PC-9 (cell line): ENCODE results near the gene HIF1A. TPM values are rescaled to one million over a fixed set of nuclear protein-coding genes. Genes with fewer than 3 reads are reported as not detected.

Source experiments
- BruUV-seq: library from RNA; stranded (reverse); fragments of 400-500 nt; replicated peaks from 2 replicates; lab custom pipeline; 2021; lab: Mats Ljungman, UMichigan
- CTCF ChIA-PET: fragments of 300-600 bp; sonication (Branson Sonifier 250); formaldehyde crosslinking; loops from one replicate; lab custom pipeline; 2022; ENCODE audit warnings: antibody characterized with exemption; lab: Charles Lee
- POLR2A ChIA-PET: fragments of 300-600 bp; sonication (Branson Sonifier 250); formaldehyde crosslinking; loops from one replicate; lab custom pipeline; 2022; ENCODE audit warnings: antibody characterized with exemption; ENCODE audit not compliant: unreplicated experiment; lab: Charles Lee
- DNase-seq, 2 experiments: peaks; one replicate each; pipeline versions ENCODE4 v3.0.0 to v3.0.0-alpha.2; 2015 to 2022; ENCODE audit warnings: mixed read lengths in 1 of 2
- H2AFZ ChIP-seq: fragments of 200-600 bp; sonication (generic); 2 replicates; pipeline ENCODE4 v1.8.1; 2017; ENCODE audit warnings: antibody characterized with exemption
- H3F3A ChIP-seq: fragments of 200-600 bp; sonication (generic); 2 replicates; pipeline ENCODE4 v1.8.1; 2017; ENCODE audit warnings: antibody characterized with exemption, mild to moderate bottlenecking, low read depth; ENCODE audit not compliant: insufficient read depth
- H3K27ac ChIP-seq: fragments of 200-600 bp; sonication (generic); 2 replicates; pipeline ENCODE4 v1.6.1; 2016; ENCODE audit warnings: mixed run types
- H3K27me3 ChIP-seq: fragments of 200-600 bp; sonication (generic); 2 replicates; pipeline ENCODE4 v1.6.1; 2016; ENCODE audit warnings: low read depth, mixed run types; ENCODE audit not compliant: insufficient read depth
- H3K36me3 ChIP-seq: fragments of 200-600 bp; sonication (generic); 2 replicates; pipeline ENCODE4 v1.6.1; 2016; ENCODE audit warnings: low read depth, mixed run types
- H3K4me1 ChIP-seq: fragments of 200-600 bp; sonication (generic); replicated peaks from 2 replicates; pipeline ENCODE4 v1.6.1; 2016; ENCODE audit warnings: mixed run types; ENCODE audit not compliant: insufficient read depth
- H3K4me2 ChIP-seq: fragments of 200-600 bp; sonication (generic); 2 replicates; pipeline ENCODE4 v1.6.1; 2017; ENCODE audit warnings: mixed run types
- H3K4me3 ChIP-seq: fragments of 200-600 bp; sonication (generic); 2 replicates; pipeline ENCODE4 v1.6.1; 2016; ENCODE audit warnings: mixed run types
- H3K79me2 ChIP-seq: fragments of 200-600 bp; sonication (generic); 2 replicates; pipeline ENCODE4 v1.6.1; 2017; ENCODE audit warnings: low read depth, mixed run types
- H3K9me2 ChIP-seq: fragments of 200-600 bp; sonication (generic); 2 replicates; pipeline ENCODE4 v1.8.1; 2017; ENCODE audit warnings: mild to moderate bottlenecking; ENCODE audit not compliant: insufficient read depth
- H3K9me3 ChIP-seq: fragments of 200-600 bp; sonication (generic); 2 replicates; pipeline ENCODE4 v1.8.1; 2016; ENCODE audit warnings: low read depth; ENCODE audit not compliant: insufficient read depth
- H4K20me1 ChIP-seq: fragments of 200-600 bp; sonication (generic); 2 replicates; pipeline ENCODE4 v1.8.1; 2017; ENCODE audit not compliant: insufficient read depth
- CTCF ChIP-seq: fragments of 200-600 bp; sonication (generic); conservative IDR thresholded peaks from 2 replicates; pipeline ENCODE4 v1.6.1; 2017; ENCODE audit warnings: mixed run types, antibody characterized with exemption, mild to moderate bottlenecking, moderate library complexity
- EZH2 ChIP-seq: fragments of 200-600 bp; sonication (generic); IDR thresholded peaks from 2 replicates; pipeline ENCODE4 v1.8.0; 2017; ENCODE audit warnings: antibody characterized with exemption, low read depth
- intact Hi-C: fragments of 100-400 bp; cut with micrococcal nuclease; formaldehyde crosslinking; loops from one replicate; pipeline ENCODE4 v1.10.0; 2022; ENCODE audit not compliant: unreplicated experiment
- total RNA-seq: library from RNA; stranded (reverse); gene quantifications from 2 replicates; pipeline ENCODE4 v1.2.3, GENCODE V29; 2021

Gene HIF1A
- total RNA-seq, 1 experiment from 2014 or later = 146 TPM

- ChIA-PET CTCF (interaction anchor here (0.5 kb wide), 1 partner anchor 142 kb away, joined by 3 read pairs; no protein-coding TSS in a partner anchor), POLR2A (no interaction called here)
- Histone ChIP-seq H4K20me1 (no peaks in the 10 kb centered on the region), H3K9me2 (no peaks in the 10 kb centered on the region), H3K9me3 (no peaks in the 10 kb centered on the region), H2AFZ (0 out of 2 replicates have a peak overlapping the region, but pooled peaks have one; percentile 14), H3K4me1 (peaks cover 75% of the 10 kb centered on the region), H3K4me3 (no peak overlapping the region), H3K36me3 (no peaks in the 10 kb centered on the region), H3K4me2 (peak overlapping the region; percentile 46; the same call in 1 of the 2 replicates), H3K27me3 (no peaks in the 10 kb centered on the region), H3K79me2 (no peaks in the 10 kb centered on the region), H3F3A (peaks cover 54% of the 10 kb centered on the region), H3K27ac (peak overlapping the region; percentile 91)
- no peak for DNase-seq
- TF ChIP-seq EZH2 (no peak), CTCF (no peak)
- BruUV-seq = no TSS peak
- intact Hi-C loops = loop anchor here (2.0 kb wide), 1 partner anchor 99 kb away; no protein-coding TSS in a partner anchor
These were observed 31.9 kb upstream of the HIF1A start for GRCh38 chr14:61663312-61663979.

GRCh38 chr14:61668282-61668681, 27.0 kb upstream of the HIF1A start:
- CTCF ChIA-PET = no interaction called here
- peak overlapping the region; percentile 56 for H3K4me2 ChIP-seq

GRCh38 chr14:61670576-61670975, 24.7 kb upstream of the HIF1A start:
- Histone ChIP-seq H3K36me3 (no peaks in the 10 kb centered on the region), H3K4me3 (no peak overlapping the region), H3K4me1 (peaks cover 34% of the 10 kb centered on the region), H3K9me2 (no peaks in the 10 kb centered on the region), H3K9me3 (no peaks in the 10 kb centered on the region), H3K27ac (no peak overlapping the region), H2AFZ (no peak overlapping the region), H3F3A (peaks cover 28% of the 10 kb centered on the region), H4K20me1 (no peaks in the 10 kb centered on the region), H3K4me2 (no peak overlapping the region), H3K79me2 (no peaks in the 10 kb centered on the region), H3K27me3 (no peaks in the 10 kb centered on the region)
- BruUV-seq = no TSS peak
- no peak for TF ChIP-seq CTCF
- TF ChIP-seq EZH2 = no peak
- CTCF ChIA-PET = no interaction called here
- intact Hi-C loops = no loop called here
- DNase-seq = no peak
- POLR2A ChIA-PET = no interaction called here

More at GRCh38 chr14:61668282-61668681, 27.0 kb upstream of the HIF1A start:
- H3K27ac ChIP-seq = peak overlapping the region; percentile 80
- no peaks in the 10 kb centered on the region for H3K9me3 ChIP-seq
- TF ChIP-seq CTCF = no peak
- no peak for TF ChIP-seq EZH2
- H3F3A ChIP-seq = peaks cover 35% of the 10 kb centered on the region
- peaks cover 43% of the 10 kb centered on the region for H3K4me1 ChIP-seq
- H3K9me2 ChIP-seq = no peaks in the 10 kb centered on the region
- no peaks in the 10 kb centered on the region for H4K20me1 ChIP-seq
- H3K36me3 ChIP-seq = no peaks in the 10 kb centered on the region
- intact Hi-C loops = no loop called here
- H3K4me3 ChIP-seq = no peak overlapping the region
- DNase-seq = peak; percentile 18 to 88
- no peaks in the 10 kb centered on the region for H3K79me2 ChIP-seq
- no peak overlapping the region for H2AFZ ChIP-seq
- POLR2A ChIA-PET = no interaction called here
- no peaks in the 10 kb centered on the region for H3K27me3 ChIP-seq
- BruUV-seq = no TSS peak
